Nephron (organoid): Measurements from ENCODE around the gene POM121.
"Not testable (repeated sequence)": the region's sequence is repeated elsewhere in the genome, so short reads cannot be mapped to it uniquely, and the experiment has no call there.

Experiments used
- H3K27ac Mint-ChIP-seq, 3 experiments: 2 replicates each; pipeline ENCODE4 v1.8.0; 2020; ENCODE audit warnings: mixed read lengths in 3 of 3, mild to moderate bottlenecking in 2 of 3, moderate library complexity in 1 of 3
- H3K27me3 Mint-ChIP-seq: 2 replicates; pipeline ENCODE4 v1.8.0; 2021; ENCODE audit warnings: low read depth, mild to moderate bottlenecking, moderate library complexity, mixed read lengths
- H3K36me3 Mint-ChIP-seq: 2 replicates; pipeline ENCODE4 v1.8.0; 2020; ENCODE audit warnings: low read depth, mixed read lengths
- H3K4me1 Mint-ChIP-seq: 2 replicates; pipeline ENCODE4 v1.8.0; 2020; ENCODE audit warnings: mixed read lengths
- H3K4me3 Mint-ChIP-seq, 3 experiments: 2 replicates each; pipeline ENCODE4 v1.8.0; 2020; ENCODE audit warnings: mild to moderate bottlenecking in 3 of 3, mixed read lengths in 3 of 3, moderate library complexity in 2 of 3
- H3K9me3 Mint-ChIP-seq: 2 replicates; pipeline ENCODE4 v1.8.0; 2020; ENCODE audit warnings: mixed read lengths

The POM121 gene

GRCh38 chr7:72975656-72976286 is 50.9 kb downstream of the POM121 start:
- not testable (repeated sequence) for H3K4me3 Mint-ChIP-seq, H3K36me3 Mint-ChIP-seq, H3K9me3 Mint-ChIP-seq, H3K27me3 Mint-ChIP-seq, H3K4me1 Mint-ChIP-seq, H3K27ac Mint-ChIP-seq

- not testable (repeated sequence) for H3K4me3 Mint-ChIP-seq, H3K27me3 Mint-ChIP-seq, H3K4me1 Mint-ChIP-seq, H3K27ac Mint-ChIP-seq, H3K9me3 Mint-ChIP-seq, H3K36me3 Mint-ChIP-seq
These were observed 51.5 kb downstream of the POM121 start for GRCh38 chr7:72976434-72976833.

GRCh38 chr7:72980382-72980781 is 55.5 kb downstream of the POM121 start:
- H3K27me3 Mint-ChIP-seq, H3K4me3 Mint-ChIP-seq, H3K27ac Mint-ChIP-seq: not testable (repeated sequence)

GRCh38 chr7:72982084-72982483 is 57.2 kb downstream of the POM121 start:
- H3K27me3 Mint-ChIP-seq, H3K4me1 Mint-ChIP-seq, H3K9me3 Mint-ChIP-seq, H3K27ac Mint-ChIP-seq, H3K36me3 Mint-ChIP-seq, H3K4me3 Mint-ChIP-seq: not testable (repeated sequence)

More at GRCh38 chr7:72980382-72980781, 55.5 kb downstream of the POM121 start:
- H3K9me3 Mint-ChIP-seq, H3K36me3 Mint-ChIP-seq, H3K4me1 Mint-ChIP-seq: not testable (repeated sequence)

GRCh38 chr7:72990146-72990913 is 65.4 kb downstream of the POM121 start:
- H3K9me3 Mint-ChIP-seq, H3K4me1 Mint-ChIP-seq, H3K27me3 Mint-ChIP-seq, H3K36me3 Mint-ChIP-seq, H3K27ac Mint-ChIP-seq, H3K4me3 Mint-ChIP-seq: not testable (repeated sequence)

GRCh38 chr7:72995484-72995883 is 70.6 kb downstream of the POM121 start:
- H3K36me3 Mint-ChIP-seq, H3K4me1 Mint-ChIP-seq, H3K27ac Mint-ChIP-seq, H3K27me3 Mint-ChIP-seq, H3K4me3 Mint-ChIP-seq, H3K9me3 Mint-ChIP-seq: not testable (repeated sequence)

- not testable (repeated sequence) for H3K27ac Mint-ChIP-seq, H3K36me3 Mint-ChIP-seq, H3K4me3 Mint-ChIP-seq, H3K9me3 Mint-ChIP-seq, H3K27me3 Mint-ChIP-seq, H3K4me1 Mint-ChIP-seq
These were observed 72.6 kb downstream of the POM121 start for GRCh38 chr7:72997447-72997846.

- not testable (repeated sequence) for H3K27me3 Mint-ChIP-seq, H3K9me3 Mint-ChIP-seq, H3K27ac Mint-ChIP-seq, H3K4me1 Mint-ChIP-seq, H3K36me3 Mint-ChIP-seq, H3K4me3 Mint-ChIP-seq
These were observed 73.1 kb downstream of the POM121 start for GRCh38 chr7:72997887-72998468.
